HEK293 (cell line): ENCODE data around the gene ATP6V0A4.

Experiments used
- CTCF ChIA-PET: fragments of 350-600 bp; formaldehyde crosslinking; extraction: SDS; loops from one replicate; lab custom pipeline; 2021; ENCODE audit warnings: antibody characterized with exemption; lab: Yijun Ruan, JAX
- POLR2A ChIA-PET: fragments of 300-600 bp; formaldehyde crosslinking; extraction: SDS; loops from one replicate; lab custom pipeline; 2020; ENCODE audit warnings: antibody characterized with exemption, inconsistent platforms; lab: Yijun Ruan, JAX
- H3K27ac ChIP-seq: fragments of 200-500 bp; sonication (Bioruptor generic); 2 replicates; pipeline ENCODE4 v1.5.1; 2014; ENCODE audit warnings: low read depth, low read length, control low read depth, inconsistent platforms; ENCODE audit errors: extremely low read depth
- H3K36me3 ChIP-seq, 2 experiments: fragments of 200-500 bp in 1 of 2; sonication (Bioruptor generic) in 1 of 2; 1 replicate in 1 of 2; 2 replicates in 1 of 2; pipeline ENCODE4 v1.5.1; 2014 to 2017; ENCODE audit warnings: inconsistent platforms in 2 of 2, low read length in 2 of 2; ENCODE audit not compliant: control insufficient read depth in 2 of 2, insufficient read depth in 1 of 2
- H3K4me1 ChIP-seq: fragments of 200-500 bp; sonication (Bioruptor generic); 2 replicates; pipeline ENCODE4 v1.5.1; 2014; ENCODE audit warnings: mild to moderate bottlenecking, low read length, inconsistent platforms; ENCODE audit not compliant: control insufficient read depth, insufficient read depth
- H3K4me3 ChIP-seq: 2 replicates; pipeline ENCODE4 v1.5.1; 2011; ENCODE audit warnings: low read depth, mild to moderate bottlenecking, control low read depth, low read length, moderate library complexity
- H3K9me3 ChIP-seq: fragments of 200-500 bp; sonication (Bioruptor generic); 2 replicates; pipeline ENCODE4 v1.5.1; 2014; ENCODE audit warnings: low read depth, low read length, inconsistent platforms; ENCODE audit not compliant: control insufficient read depth, insufficient read depth
- ATF2 ChIP-seq: fragments of 450-650 bp; formaldehyde crosslinking; IDR thresholded peaks from 2 replicates; pipeline ENCODE4 v1.5.1; 2016; ENCODE audit warnings: missing biosample characterization, missing genetic modification characterization, low read depth
- GFI1B ChIP-seq: fragments of 450-650 bp; formaldehyde crosslinking; IDR thresholded peaks from 2 replicates; pipeline ENCODE4 v1.5.1; 2016; ENCODE audit warnings: missing biosample characterization, missing genetic modification characterization
- KLF17 ChIP-seq: fragments of 450-650 bp; formaldehyde crosslinking; IDR thresholded peaks from 2 replicates; pipeline ENCODE4 v1.5.1; 2016; ENCODE audit warnings: missing biosample characterization, missing genetic modification characterization
- RBAK ChIP-seq: fragments of 450-650 bp; formaldehyde crosslinking; IDR thresholded peaks from 2 replicates; pipeline ENCODE4 v1.5.1; 2016; ENCODE audit warnings: missing biosample characterization, missing genetic modification characterization
- SALL2 ChIP-seq: fragments of 450-650 bp; formaldehyde crosslinking; IDR thresholded peaks from 2 replicates; pipeline ENCODE4 v1.5.0; 2017; ENCODE audit warnings: missing biosample characterization, mild to moderate bottlenecking, missing genetic modification characterization, borderline replicate concordance
- SCRT2 ChIP-seq: fragments of 450-650 bp; formaldehyde crosslinking; IDR thresholded peaks from 2 replicates; pipeline ENCODE4 v1.5.1; 2016; ENCODE audit warnings: missing biosample characterization, missing genetic modification characterization
- SETDB1 ChIP-seq: IDR thresholded peaks from one replicate; pipeline ENCODE4 v1.6.1; 2017; ENCODE audit warnings: mild to moderate bottlenecking, low read length, moderate library complexity, mixed read lengths; ENCODE audit not compliant: insufficient read length
- SP3 ChIP-seq: fragments of 450-650 bp; formaldehyde crosslinking; IDR thresholded peaks from 2 replicates; pipeline ENCODE4 v1.5.1; 2016; ENCODE audit warnings: missing biosample characterization, missing genetic modification characterization
- ZBTB1 ChIP-seq: fragments of 450-650 bp; formaldehyde crosslinking; IDR thresholded peaks from 2 replicates; pipeline ENCODE4 v1.5.1; 2016; ENCODE audit warnings: missing biosample characterization, missing genetic modification characterization
- ZEB2 ChIP-seq: fragments of 450-650 bp; formaldehyde crosslinking; IDR thresholded peaks from 2 replicates; pipeline ENCODE4 v1.5.1; 2016; ENCODE audit warnings: missing biosample characterization, missing genetic modification characterization
- ZNF155 ChIP-seq: fragments of 450-650 bp; formaldehyde crosslinking; IDR thresholded peaks from 2 replicates; pipeline ENCODE4 v1.5.1; 2016; ENCODE audit warnings: missing biosample characterization, missing genetic modification characterization
- ZNF157 ChIP-seq: fragments of 450-650 bp; formaldehyde crosslinking; IDR thresholded peaks from 2 replicates; pipeline ENCODE4 v1.5.1; 2016; ENCODE audit warnings: missing biosample characterization, missing genetic modification characterization
- ZNF202 ChIP-seq: fragments of 450-650 bp; formaldehyde crosslinking; IDR thresholded peaks from 2 replicates; pipeline ENCODE4 v1.5.1; 2016; ENCODE audit warnings: missing biosample characterization, missing genetic modification characterization, borderline replicate concordance
- ZNF350 ChIP-seq: fragments of 450-650 bp; formaldehyde crosslinking; IDR thresholded peaks from 2 replicates; pipeline ENCODE4 v1.5.0; 2017; ENCODE audit warnings: missing biosample characterization, mild to moderate bottlenecking, missing genetic modification characterization
- ZNF404 ChIP-seq: fragments of 450-650 bp; formaldehyde crosslinking; IDR thresholded peaks from 2 replicates; pipeline ENCODE4 v1.5.1; 2017; ENCODE audit warnings: missing biosample characterization, missing genetic modification characterization
- ZNF423 ChIP-seq: fragments of 450-650 bp; formaldehyde crosslinking; IDR thresholded peaks from 2 replicates; pipeline ENCODE4 v1.5.1; 2016; ENCODE audit warnings: missing biosample characterization, missing genetic modification characterization
- ZNF426 ChIP-seq: fragments of 450-650 bp; formaldehyde crosslinking; IDR thresholded peaks from 2 replicates; pipeline ENCODE4 v1.5.1; 2017; ENCODE audit warnings: missing biosample characterization, missing genetic modification characterization, mild to moderate bottlenecking, inconsistent platforms, moderate library complexity
- TF ChIP-seq, protein P1 (sequence below): fragments of 450-650 bp; formaldehyde crosslinking; IDR thresholded peaks from 2 replicates; pipeline ENCODE4 v1.5.1; 2016; ENCODE audit warnings: missing biosample characterization, missing genetic modification characterization, borderline replicate concordance
- TF ChIP-seq, protein P2 (sequence below): fragments of 450-650 bp; formaldehyde crosslinking; IDR thresholded peaks from 2 replicates; pipeline ENCODE4 v1.5.1; 2016; ENCODE audit warnings: missing biosample characterization, missing genetic modification characterization

ATP6V0A4 gene

DNA sequence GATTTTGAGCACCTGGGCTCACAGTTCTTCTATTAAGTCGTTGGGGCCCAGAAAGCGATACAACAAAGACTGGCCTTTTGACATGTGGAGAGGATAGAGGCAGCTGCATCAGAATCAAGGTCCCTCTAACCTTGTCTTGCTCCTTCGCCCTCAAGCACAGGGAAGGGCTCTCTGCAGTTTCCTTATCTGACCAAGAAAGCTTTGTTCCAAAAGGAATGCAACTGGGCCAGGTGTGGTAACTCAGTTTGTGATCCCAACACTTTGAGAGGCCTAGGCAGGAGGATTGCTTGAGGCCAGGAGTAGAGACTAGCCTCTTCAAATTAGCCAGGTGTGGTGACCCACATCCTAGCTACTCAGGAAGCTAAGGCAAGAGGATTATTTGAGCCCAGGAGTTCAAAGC lies 129.1 kb downstream of the ATP6V0A4 start (continued):
- TF ChIP-seq SCRT2 (no peak), ZNF423 (tag by site-specific recombination) (no peak), ZNF426 (tag by site-specific recombination) (no peak)

- Histone ChIP-seq H3K4me3 (no peak overlapping the region), H3K27ac (no peak overlapping the region), H3K9me3 (no peaks in the 10 kb centered on the region), H3K36me3 (no peaks in the 10 kb centered on the region), H3K4me1 (no peaks in the 10 kb centered on the region; the same call in 1 of the 2 replicates)
- ChIA-PET POLR2A (no interaction called here), CTCF (no interaction called here)
- no peak for TF ChIP-seq ZNF157 (tag by site-specific recombination)
- TF ChIP-seq ZNF202, result no peak
- TF ChIP-seq, protein P1, sequence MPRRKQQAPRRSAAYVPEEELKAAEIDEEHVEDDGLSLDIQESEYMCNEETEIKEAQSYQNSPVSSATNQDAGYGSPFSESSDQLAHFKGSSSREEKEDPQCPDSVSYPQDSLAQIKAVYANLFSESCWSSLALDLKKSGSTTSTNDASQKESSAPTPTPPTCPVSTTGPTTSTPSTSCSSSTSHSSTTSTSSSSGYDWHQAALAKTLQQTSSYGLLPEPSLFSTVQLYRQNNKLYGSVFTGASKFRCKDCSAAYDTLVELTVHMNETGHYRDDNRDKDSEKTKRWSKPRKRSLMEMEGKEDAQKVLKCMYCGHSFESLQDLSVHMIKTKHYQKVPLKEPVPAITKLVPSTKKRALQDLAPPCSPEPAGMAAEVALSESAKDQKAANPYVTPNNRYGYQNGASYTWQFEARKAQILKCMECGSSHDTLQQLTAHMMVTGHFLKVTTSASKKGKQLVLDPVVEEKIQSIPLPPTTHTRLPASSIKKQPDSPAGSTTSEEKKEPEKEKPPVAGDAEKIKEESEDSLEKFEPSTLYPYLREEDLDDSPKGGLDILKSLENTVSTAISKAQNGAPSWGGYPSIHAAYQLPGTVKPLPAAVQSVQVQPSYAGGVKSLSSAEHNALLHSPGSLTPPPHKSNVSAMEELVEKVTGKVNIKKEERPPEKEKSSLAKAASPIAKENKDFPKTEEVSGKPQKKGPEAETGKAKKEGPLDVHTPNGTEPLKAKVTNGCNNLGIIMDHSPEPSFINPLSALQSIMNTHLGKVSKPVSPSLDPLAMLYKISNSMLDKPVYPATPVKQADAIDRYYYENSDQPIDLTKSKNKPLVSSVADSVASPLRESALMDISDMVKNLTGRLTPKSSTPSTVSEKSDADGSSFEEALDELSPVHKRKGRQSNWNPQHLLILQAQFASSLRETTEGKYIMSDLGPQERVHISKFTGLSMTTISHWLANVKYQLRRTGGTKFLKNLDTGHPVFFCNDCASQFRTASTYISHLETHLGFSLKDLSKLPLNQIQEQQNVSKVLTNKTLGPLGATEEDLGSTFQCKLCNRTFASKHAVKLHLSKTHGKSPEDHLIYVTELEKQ (tag by site-specific recombination), result no peak
- TF ChIP-seq ATF2 (tag by site-specific recombination), result no peak
- TF ChIP-seq GFI1B (tag by site-specific recombination), result no peak
- no peak for TF ChIP-seq SALL2 (tag by site-specific recombination)
- no peak for TF ChIP-seq ZNF404 (tag by site-specific recombination)
- TF ChIP-seq ZNF350, result no peak
- no peak for TF ChIP-seq ZBTB1 (tag by site-specific recombination)
- no peak for TF ChIP-seq ZEB2
- no peak for TF ChIP-seq SP3 (tag by site-specific recombination)
- no peak for TF ChIP-seq ZNF155 (tag by site-specific recombination)
These were observed 129.8 kb downstream of the ATP6V0A4 start for GRCh38 chr7:138668229-138668596.

- H3K27ac ChIP-seq, result no peak overlapping the region
- CTCF ChIA-PET, result interaction anchor here (0.6 kb wide), 1 partner anchor 8 kb away, joined by 3 read pairs; no protein-coding TSS in a partner anchor
- TF ChIP-seq, protein P2, sequence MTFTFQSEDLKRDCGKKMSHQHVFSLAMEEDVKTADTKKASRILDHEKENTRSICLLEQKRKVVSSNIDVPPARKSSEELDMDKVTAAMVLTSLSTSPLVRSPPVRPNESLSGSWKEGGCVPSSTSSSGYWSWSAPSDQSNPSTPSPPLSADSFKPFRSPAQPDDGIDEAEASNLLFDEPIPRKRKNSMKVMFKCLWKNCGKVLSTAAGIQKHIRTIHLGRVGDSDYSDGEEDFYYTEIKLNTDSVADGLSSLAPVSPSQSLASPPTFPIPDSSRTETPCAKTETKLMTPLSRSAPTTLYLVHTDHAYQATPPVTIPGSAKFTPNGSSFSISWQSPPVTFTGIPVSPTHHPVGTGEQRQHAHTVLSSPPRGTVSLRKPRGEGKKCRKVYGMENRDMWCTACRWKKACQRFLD (tag by site-specific recombination), result no peak
- TF ChIP-seq ZBTB1 (tag by site-specific recombination) (no peak), RBAK (no peak), SETDB1 (no peak), KLF17 (tag by site-specific recombination) (no peak)
- TF ChIP-seq, all 188 proteins: peak for 0
- no peaks in the 10 kb centered on the region for H3K9me3 ChIP-seq
- H3K4me1 ChIP-seq, result no peaks in the 10 kb centered on the region; the same call in 1 of the 2 replicates
- no peak overlapping the region for H3K4me3 ChIP-seq
- POLR2A ChIA-PET, result interaction anchor here (0.9 kb wide), 1 partner anchor 11 kb away, joined by 3 read pairs; no protein-coding TSS in a partner anchor
- no peaks in the 10 kb centered on the region for H3K36me3 ChIP-seq
These were observed 130.3 kb downstream of the ATP6V0A4 start for GRCh38 chr7:138667535-138668228.
